Measurements from ENCODE around the gene PTPRG. TPM values are rescaled to one million over a fixed set of nuclear protein-coding genes. Genes with fewer than 3 reads are reported as not detected.

PTPRG gene
- total and polyA plus RNA-seq, 2 donors (not counting 3 experiments of a cell fraction or from before 2014, with no cell fraction given): 8.9 to 39.1 TPM

GRCh38 chr3:62128051-62128450 lies 566.7 kb downstream of the PTPRG start:
- Histone ChIP-seq H3K27me3 (ENCODE audit: control insufficient read depth in 2 of 2, insufficient read depth in 2 of 2, low read length in 2 of 2) (no peaks in the 10 kb centered on the region), H3K27ac (ENCODE audit: insufficient read depth, low read depth, low read length) (no peak overlapping the region), H3K4me3 (replicated peaks in 1 of 3; ENCODE audit: insufficient read depth in 1 of 3, low read depth in 1 of 3, low read length in 3 of 3) (no peak overlapping the region), H3K4me2 (ENCODE audit: insufficient read depth, low read length) (no peak overlapping the region), H3K9me1 (replicated peaks; ENCODE audit: control insufficient read depth, extremely low read depth, insufficient read depth, low read length) (no peaks in the 10 kb centered on the region), H2AFZ (ENCODE audit: low read depth, low read length) (no peak overlapping the region), H3K9ac (replicated peaks; ENCODE audit: extremely low read depth, insufficient read depth, low read length) (no peak overlapping the region), H3K9me3 (replicated peaks; ENCODE audit: control insufficient read depth, insufficient read depth, low read length) (no peaks in the 10 kb centered on the region), H3K4me1 (ENCODE audit: control insufficient read depth, extremely low read depth, insufficient read depth, low read length) (no peaks in the 10 kb centered on the region), H3K36me3 (ENCODE audit: control insufficient read depth in 2 of 2, extremely low read depth in 1 of 2, insufficient read depth in 2 of 2, low read length in 2 of 2) (no peaks in the 10 kb centered on the region), H3K79me2 (ENCODE audit: control insufficient read depth, insufficient read depth, low read length) (no peaks in the 10 kb centered on the region), H4K20me1 (replicated peaks; ENCODE audit: control insufficient read depth, extremely low read depth, insufficient read depth, low read length) (no peaks in the 10 kb centered on the region)
- dilution Hi-C loops (cut with MboI; ENCODE audit: extremely low pct_ligation_motif_present, low sequenced_read_pairs) (no loop called here), intact Hi-C loops (cut with micrococcal nuclease) (no loop called here)
- FAIRE-seq (no peak), DNase-seq (ENCODE audit: low read depth, low spot score) (no peak)
- CTCF ChIA-PET: interaction anchor here (0.8 to 1.7 kb wide), 7 partner anchors 11 to 598 kb away, joined by 3 to 7 read pairs (median 3); no protein-coding TSS in a partner anchor
- no TSS peak for BruUV-seq (replicated peaks)
- POLR2A ChIA-PET: no interaction called here
- TF ChIP-seq MYC (IDR thresholded peaks at IDR 0.05; ENCODE audit: low read depth, low read length) (no peak), POLR2AphosphoS5 (IDR thresholded peaks at IDR 0.05; ENCODE audit: insufficient read depth, low read depth, low read length) (no peak), FOS (IDR thresholded peaks at IDR 0.05; ENCODE audit: borderline replicate concordance, insufficient read depth, low read length) (no peak), GATA2 (IDR thresholded peaks at IDR 0.05; ENCODE audit: insufficient read depth, insufficient read length, low read depth, low read length) (no peak), CTCF (IDR thresholded peaks at IDR 0.05; ENCODE audit: extremely low read depth in 1 of 2, insufficient read depth in 1 of 2, low read depth in 1 of 2, low read length in 2 of 2) (no peak), POLR2A (IDR thresholded peaks at IDR 0.05; ENCODE audit: low read depth, low read length) (no peak), JUN (IDR thresholded peaks at IDR 0.05; ENCODE audit: borderline replicate concordance, insufficient read depth, insufficient read length, low read depth) (no peak), EZH2 (IDR thresholded peaks at IDR 0.05; ENCODE audit: borderline replicate concordance, low read depth, low read length, severe bottlenecking) (no peak)
- TF ChIP-seq, protein P1, sequence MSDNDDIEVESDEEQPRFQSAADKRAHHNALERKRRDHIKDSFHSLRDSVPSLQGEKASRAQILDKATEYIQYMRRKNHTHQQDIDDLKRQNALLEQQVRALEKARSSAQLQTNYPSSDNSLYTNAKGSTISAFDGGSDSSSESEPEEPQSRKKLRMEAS (IDR thresholded peaks at IDR 0.05; ENCODE audit: insufficient read depth, insufficient read length): no peak
